Neural crest cell (in vitro differentiated cells): ENCODE results near the gene OR2H2. TPM values are rescaled to one million over a fixed set of nuclear protein-coding genes. Genes with fewer than 3 reads are reported as not detected.

Experiments
- DNase-seq: peaks from one replicate; pipeline ENCODE4 v3.0.0; 2021; ENCODE audit warnings: low read depth, mixed read lengths, low spot score
- H3K27ac Mint-ChIP-seq: one replicate; pipeline ENCODE4 v1.8.0; 2021; ENCODE audit warnings: mild to moderate bottlenecking, mixed read lengths; ENCODE audit not compliant: unreplicated experiment
- H3K27me3 Mint-ChIP-seq: 2 replicates; pipeline ENCODE4 v1.8.0; 2021; ENCODE audit warnings: low read depth, mild to moderate bottlenecking, mixed read lengths
- H3K36me3 Mint-ChIP-seq: 2 replicates; pipeline ENCODE4 v1.8.0; 2021; ENCODE audit warnings: low read depth, mild to moderate bottlenecking, mixed read lengths
- H3K4me1 Mint-ChIP-seq: 2 replicates; pipeline ENCODE4 v1.8.0; 2021; ENCODE audit warnings: mixed read lengths
- H3K4me3 Mint-ChIP-seq: one replicate; pipeline ENCODE4 v1.8.0; 2021; ENCODE audit warnings: mild to moderate bottlenecking, mixed read lengths
- H3K9me3 Mint-ChIP-seq: 2 replicates; pipeline ENCODE4 v1.8.0; 2021; ENCODE audit warnings: mixed read lengths
- total RNA-seq: library from RNA; stranded (reverse); gene quantifications from 2 replicates; pipeline ENCODE4 v1.2.1, GENCODE V29; 2021
- TF ChIP-seq, protein P1 (sequence below): fragments of 200-600 bp; sonication (generic); conservative IDR thresholded peaks from 2 replicates; pipeline ENCODE4 v1.5.0; 2021; ENCODE audit warnings: antibody characterized with exemption, mild to moderate bottlenecking

The OR2H2 gene
- total RNA-seq, 1 donor from 2014 or later: not detected

DNA sequence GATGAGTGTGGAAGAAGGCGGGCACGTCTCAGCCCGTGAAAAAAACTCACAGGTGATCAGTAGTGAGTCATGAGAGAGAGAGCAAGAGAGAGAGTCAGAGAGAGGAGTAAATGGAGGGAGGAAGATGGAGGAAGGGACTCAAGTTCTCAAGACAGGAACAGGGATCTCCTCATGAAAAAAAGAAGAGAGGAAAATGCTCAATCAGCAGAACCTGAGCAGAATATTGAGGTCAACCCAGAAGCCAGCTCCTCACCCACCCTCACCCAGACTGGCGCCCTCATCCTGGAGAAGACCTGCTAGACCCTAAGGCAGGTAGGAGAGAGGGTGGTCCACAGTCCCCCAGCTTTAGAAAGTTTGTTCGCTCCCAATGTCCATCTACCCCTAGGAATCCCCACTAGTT, 30.2 kb upstream of the OR2H2 start:
- Mint-ChIP-seq H3K36me3 (no peaks in the 10 kb centered on the region), H3K27me3 (peaks cover 93% of the 10 kb centered on the region), H3K4me1 (peaks cover 6% of the 10 kb centered on the region), H3K9me3 (no peaks in the 10 kb centered on the region), H3K4me3 (no peak overlapping the region), H3K27ac (no peak overlapping the region)
- TF ChIP-seq, protein P1, sequence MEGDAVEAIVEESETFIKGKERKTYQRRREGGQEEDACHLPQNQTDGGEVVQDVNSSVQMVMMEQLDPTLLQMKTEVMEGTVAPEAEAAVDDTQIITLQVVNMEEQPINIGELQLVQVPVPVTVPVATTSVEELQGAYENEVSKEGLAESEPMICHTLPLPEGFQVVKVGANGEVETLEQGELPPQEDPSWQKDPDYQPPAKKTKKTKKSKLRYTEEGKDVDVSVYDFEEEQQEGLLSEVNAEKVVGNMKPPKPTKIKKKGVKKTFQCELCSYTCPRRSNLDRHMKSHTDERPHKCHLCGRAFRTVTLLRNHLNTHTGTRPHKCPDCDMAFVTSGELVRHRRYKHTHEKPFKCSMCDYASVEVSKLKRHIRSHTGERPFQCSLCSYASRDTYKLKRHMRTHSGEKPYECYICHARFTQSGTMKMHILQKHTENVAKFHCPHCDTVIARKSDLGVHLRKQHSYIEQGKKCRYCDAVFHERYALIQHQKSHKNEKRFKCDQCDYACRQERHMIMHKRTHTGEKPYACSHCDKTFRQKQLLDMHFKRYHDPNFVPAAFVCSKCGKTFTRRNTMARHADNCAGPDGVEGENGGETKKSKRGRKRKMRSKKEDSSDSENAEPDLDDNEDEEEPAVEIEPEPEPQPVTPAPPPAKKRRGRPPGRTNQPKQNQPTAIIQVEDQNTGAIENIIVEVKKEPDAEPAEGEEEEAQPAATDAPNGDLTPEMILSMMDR: no peak
- DNase-seq: no peak

DNA sequence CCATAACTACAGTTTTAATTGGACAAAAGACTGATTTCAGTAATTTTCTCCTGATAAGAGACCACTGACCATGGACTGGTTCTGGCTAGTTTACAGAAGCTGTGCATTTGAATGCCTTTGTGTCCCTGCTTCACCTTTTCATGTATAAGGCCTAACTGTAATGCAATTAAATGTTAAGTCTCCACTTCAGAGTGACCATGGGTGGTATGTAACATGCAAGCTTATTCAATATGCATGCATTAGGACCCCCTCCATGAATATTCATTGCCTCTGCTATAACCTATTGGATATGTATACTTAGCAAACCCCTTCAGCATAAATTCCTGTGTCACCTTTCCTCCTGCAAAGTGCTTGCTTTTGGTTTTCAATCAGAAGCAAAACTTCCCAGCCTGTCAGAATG, 27.6 kb upstream of the OR2H2 start:
- TF ChIP-seq, protein P1: no peak
- Mint-ChIP-seq H3K9me3 (no peaks in the 10 kb centered on the region), H3K27ac (no peak overlapping the region), H3K27me3 (peaks cover 76% of the 10 kb centered on the region), H3K4me1 (peaks cover 6% of the 10 kb centered on the region), H3K36me3 (no peaks in the 10 kb centered on the region), H3K4me3 (no peak overlapping the region)
- no peak for DNase-seq

DNA sequence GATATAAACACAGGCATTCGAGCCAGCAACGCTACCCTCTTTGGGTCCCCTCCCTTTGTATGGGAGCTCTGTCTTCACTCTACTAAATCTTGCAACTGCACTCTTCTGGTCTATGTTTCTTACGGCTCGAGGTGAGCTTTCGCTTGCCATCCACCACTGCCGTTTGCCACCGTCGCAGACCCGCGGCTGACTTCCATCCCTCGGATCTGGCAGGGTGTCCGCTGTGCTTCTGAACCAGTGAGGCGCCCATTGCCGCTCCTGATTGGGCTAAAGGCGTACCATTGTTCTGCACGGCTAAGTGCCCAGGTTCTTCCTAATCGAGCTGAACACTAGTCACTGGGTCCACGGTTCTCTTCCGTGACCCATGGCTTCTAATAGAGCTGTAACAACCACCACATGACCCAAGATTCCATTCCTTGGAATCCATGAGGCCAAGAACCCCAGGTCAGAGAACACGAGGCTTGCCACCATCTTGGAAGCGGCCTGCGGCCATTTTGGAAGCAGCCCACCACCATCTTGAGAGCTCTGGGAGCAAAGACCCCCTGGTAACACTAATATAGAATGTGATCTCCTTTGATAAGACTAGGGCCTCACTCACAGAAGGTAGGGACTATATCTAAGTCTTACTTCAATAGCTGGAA, 26.4 kb upstream of the OR2H2 start:
- no peaks in the 10 kb centered on the region for H3K9me3 Mint-ChIP-seq
- TF ChIP-seq, protein P1: no peak
- H3K36me3 Mint-ChIP-seq: no peaks in the 10 kb centered on the region
- no peak for DNase-seq
- H3K4me1 Mint-ChIP-seq: peaks cover 6% of the 10 kb centered on the region
- no peak overlapping the region for H3K4me3 Mint-ChIP-seq
- H3K27ac Mint-ChIP-seq: no peak overlapping the region
- peaks cover 74% of the 10 kb centered on the region for H3K27me3 Mint-ChIP-seq

DNA sequence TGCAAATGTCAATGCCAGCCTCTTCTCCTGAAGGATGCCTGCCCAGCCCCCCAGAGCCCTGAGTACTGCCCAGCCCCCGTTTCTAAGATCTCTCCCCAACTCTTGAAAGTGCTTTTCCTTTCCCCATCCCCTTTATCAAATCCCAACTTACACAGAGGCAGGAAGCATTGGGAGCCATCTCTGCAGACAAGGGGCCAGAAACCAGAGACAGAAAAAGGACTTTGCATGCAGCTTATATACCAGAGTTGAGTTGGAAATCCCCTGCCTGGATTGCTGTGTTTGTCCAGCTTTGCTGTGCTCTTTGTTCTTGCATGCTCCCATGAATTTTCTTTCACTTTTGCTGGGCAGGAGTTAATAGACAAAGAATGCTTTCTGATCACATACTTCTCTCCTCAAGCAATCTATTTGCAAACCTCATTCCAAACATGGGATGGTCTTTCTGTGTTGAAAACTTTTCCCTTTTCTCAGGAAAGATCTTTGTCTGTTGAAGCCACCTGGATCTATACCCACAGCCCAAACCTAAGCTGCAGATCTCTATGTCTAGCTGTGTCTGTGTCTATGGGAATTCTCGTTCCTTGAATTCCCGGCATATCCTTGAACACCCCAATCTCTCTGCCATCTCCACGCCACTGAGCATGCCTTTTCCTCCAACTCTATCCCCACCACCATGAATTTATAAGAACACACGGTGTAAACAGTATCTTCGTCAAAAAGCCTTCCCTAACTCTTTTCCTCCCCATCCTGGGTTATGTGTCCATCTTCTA, 25.2 kb upstream of the OR2H2 start, which contains the start of gene UBD:
UBD (minus strand) TSS at position 209 of the 764 bp plus-strand sequence; CDS start at position 178, 31 bp downstream.
- Mint-ChIP-seq H3K9me3 (no peaks in the 10 kb centered on the region), H3K27ac (no peak within 1 kb of the TSS), H3K27me3 (peaks cover 64% of the 10 kb centered on the region), H3K4me1 (no peaks in the 10 kb centered on the region), H3K4me3 (no peak within 1 kb of the TSS), H3K36me3 (no peaks in the 10 kb centered on the region)
- DNase-seq: no peak
- TF ChIP-seq, protein P1: no peak

DNA sequence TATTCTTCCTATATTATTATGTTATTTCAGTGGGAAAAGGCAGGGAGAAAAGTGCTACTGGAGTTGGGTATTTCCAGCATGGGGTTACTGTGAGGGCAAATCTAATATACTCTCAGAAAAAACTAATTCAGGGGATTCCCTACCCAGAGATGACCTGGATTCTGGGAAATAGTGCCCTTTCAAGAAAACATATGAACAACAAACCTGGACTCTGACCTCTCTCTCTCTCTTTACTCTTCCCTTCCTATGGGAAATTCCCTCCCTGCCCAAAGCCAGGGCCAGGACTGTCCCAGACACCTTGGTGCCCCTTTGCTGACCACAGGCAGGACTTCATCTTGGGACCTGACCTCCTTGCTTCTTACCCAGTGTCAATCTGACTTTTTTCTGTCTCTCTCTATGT, 23.8 kb upstream of the OR2H2 start:
- Mint-ChIP-seq H3K9me3 (no peaks in the 10 kb centered on the region), H3K27me3 (peaks cover 54% of the 10 kb centered on the region), H3K27ac (no peak overlapping the region), H3K36me3 (no peaks in the 10 kb centered on the region), H3K4me1 (no peaks in the 10 kb centered on the region), H3K4me3 (no peak overlapping the region)
- TF ChIP-seq, protein P1: no peak
- no peak for DNase-seq
